HG03064 (cell line): ENCODE measurements around the gene NLRC5.

ENCODE experiments used
- ATAC-seq: cut with Tn5 transposase; IDR thresholded peaks from one replicate; pipeline ENCODE4 v1.9.1; 2021; ENCODE audit warnings: low read depth; ENCODE audit not compliant: unreplicated experiment

Gene NLRC5

DNA sequence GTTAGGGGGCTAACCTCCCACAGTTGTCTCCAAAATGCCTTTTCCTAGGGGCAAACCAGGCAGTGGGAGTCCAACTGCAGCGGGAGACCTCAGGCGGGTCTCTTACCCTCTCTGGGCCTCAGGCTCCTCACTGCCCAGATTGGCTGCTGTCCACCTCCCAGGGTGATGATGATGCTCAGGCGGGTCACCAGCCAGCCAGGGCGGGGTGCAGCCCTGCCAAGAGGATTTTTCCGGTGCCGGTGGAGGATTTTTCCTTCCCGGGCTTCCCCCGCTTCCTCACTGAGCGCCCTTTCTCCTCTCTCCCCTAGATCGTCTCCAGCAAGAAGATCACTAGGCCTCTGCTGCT is 125.8 kb downstream of the NLRC5 start:
- ATAC-seq = no peak

DNA sequence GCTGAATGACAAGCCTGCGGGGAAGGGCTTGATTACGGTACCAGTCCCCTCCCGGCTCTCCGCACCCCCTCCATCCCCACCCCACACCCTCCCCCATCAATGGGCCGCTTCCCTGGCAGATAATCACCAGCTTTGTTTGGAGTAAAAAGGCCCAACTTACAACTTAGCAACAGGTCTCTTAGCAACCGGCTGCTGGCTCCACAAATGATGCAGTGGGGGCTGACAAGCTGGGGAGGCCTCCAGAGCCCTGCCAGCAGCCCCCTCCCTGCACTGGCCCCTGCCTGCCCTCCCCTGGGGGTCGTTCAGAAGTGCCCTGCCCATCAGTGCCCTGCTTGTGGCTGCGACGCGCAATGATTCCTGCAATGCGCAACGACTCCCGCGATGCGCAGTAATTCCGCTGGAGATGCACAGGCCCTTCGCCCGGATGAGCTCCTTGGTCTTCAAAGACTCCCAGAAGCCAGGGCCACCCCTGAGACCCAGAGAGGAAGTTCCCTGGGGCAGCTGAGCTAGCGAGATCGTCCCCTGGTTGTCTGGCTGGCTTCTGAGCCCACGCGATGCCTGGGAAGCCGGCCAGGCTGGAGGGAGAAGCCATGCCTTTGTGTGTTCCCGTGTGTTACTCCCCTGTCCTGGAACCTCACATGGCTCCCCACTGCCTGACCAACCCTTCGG is 126.3 kb downstream of the NLRC5 start:
- no peak for ATAC-seq

DNA sequence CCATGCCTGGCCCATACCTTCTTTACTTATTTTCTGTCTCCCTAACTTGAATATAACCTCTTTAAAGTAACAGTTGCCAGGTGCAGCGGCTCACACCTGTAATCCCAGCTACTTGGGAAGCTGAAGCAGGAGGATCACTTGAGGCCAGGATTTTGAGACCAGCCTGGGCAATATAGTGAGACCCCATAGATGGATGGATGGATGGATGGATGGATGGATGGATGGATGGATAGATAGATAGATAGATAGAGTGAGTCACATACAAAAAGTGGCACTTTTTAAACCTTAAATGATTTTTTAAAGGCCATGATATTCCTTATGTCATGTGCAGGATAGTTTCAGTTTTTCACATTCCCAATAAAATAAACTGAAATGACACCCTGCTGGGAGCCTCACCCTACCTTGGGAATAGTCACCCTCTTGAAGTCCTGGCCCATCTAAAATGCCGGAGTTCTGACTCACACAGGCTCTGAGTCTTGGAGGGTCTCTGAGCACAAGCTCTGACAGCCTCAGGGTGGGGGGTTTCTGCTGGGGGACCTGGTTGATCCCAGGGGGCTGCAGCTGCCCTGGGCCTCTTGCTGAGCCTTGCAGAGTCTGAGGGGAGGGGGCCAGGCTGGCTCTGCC is 129.2 kb downstream of the NLRC5 start:
- ATAC-seq = no peak

DNA sequence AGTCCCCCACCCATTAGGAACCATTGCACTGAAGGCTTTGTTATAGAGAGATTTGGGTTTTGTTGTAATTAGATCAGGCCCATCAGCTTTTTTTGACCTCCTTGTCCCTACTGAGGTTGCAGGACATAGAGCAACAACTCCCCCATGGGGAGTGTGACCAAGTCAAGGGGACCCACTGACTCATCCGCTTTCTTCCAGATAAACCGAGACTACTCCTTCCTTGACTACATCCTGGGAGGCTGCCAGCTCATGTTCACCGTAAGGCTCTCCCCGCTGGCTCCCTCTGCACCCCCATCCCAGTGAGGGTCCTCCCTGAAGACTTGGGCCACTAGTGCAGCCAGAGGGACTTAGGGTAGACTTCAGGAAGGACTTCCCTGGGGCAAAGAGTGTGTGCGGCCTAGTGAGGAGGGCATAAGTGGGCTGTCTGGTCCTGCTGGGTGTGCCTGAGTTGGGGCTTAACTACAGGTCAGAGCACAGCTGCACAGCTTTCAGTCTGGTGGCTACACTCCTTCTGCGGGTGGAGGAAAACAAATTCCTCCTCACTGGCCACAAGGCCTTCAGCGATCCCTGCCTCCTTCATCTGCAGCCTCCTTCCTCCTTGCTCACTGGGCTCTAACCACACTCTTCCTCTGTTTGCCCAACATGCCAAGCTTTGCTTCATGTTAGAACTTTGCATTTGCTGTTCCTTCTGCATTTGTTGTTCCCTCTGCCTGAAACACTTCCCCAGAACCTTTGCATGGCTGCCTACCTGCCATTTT is 134.0 kb downstream of the NLRC5 start:
- no peak for ATAC-seq

DNA sequence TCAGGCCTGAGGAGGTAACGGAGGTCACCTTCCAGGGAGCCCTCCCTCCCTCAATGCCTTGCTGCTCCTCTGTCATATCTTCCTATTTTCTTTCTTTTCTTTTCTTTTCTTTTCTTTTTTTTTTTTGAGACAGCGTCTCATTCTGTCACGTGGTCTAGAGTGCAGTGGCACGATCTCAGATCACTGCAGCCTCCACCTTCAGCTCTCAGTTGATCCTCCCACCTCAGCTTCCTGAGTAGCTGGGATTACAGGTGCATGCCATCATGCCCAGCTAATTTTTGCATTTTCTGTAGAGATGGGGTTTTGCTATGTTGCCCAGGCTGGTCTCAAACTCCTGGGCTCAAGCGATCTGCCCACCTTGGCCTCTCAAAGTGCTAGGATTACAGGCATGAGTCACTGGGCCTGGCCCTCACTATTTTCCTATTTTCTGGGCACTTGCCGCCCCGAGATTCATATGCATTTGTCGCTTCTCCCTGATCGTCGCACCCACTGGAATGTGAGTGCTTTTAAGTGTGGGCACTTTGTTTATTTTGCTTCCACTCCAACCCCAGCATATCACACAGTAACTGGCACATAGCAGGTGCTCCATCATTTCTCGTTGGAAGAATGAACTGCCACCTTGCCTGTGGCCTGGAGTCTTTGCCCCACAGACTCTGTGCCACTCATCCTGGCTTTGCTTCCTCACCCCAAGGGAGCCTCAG is 134.8 kb downstream of the NLRC5 start:
- ATAC-seq = no peak

DNA sequence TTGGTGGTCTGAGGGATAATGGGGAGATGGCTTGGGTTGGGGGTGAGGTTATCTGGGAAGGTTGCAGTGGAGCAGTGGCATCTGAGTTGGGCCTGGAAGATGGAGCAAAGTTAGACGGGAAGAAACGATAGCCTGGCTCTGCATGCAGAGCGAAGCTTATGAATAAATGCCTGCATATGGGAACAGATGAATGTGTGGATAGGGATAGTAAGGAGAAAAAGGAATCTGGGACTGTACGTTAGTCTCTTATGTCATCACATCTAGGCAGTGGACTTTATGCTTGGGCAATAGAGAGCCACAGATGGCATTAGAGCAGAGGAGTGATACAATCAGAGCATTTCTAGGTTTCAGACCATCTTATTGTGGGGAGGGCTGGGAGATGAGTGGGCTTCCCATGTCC is 136.0 kb downstream of the NLRC5 start:
- ATAC-seq = no peak

DNA sequence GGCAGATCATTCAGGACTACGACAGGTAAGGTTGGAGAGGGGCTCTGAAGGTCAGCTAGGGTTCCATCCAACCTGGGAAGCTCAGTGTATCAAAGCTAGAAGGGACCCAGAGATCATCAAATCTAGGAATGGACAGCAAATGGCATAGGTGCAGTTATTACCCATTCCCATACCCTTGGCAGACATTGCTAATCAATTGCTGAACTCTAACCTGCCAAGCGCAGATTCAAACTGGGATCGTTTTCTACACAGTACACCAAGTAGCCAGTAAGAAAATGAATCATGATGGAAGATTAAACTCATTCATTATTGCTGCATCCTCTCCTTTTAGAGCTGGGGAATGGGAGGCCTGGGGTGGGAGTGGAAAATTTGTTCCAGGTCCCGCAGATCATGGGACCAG is 136.6 kb downstream of the NLRC5 start:
- ATAC-seq = no peak

DNA sequence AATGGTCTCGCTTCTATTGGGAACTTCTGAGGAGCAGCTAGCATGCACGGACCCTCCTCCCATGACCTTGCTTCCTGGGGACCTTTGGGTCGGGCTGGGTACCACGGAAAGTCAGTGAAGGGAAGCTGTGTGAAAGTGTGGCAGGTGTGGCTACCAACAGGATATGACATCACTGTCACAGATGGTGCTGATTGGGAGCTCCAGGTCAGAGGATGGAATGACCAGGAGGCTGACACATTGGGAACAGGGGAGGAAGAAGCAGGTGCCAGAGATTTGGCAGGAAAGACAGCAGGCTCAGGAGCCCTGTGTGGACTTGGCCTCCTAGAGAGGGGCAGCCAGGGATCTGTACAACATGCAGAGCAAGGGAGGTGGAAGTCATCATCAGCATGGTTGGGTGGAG is 137.1 kb downstream of the NLRC5 start:
- ATAC-seq = no peak

DNA sequence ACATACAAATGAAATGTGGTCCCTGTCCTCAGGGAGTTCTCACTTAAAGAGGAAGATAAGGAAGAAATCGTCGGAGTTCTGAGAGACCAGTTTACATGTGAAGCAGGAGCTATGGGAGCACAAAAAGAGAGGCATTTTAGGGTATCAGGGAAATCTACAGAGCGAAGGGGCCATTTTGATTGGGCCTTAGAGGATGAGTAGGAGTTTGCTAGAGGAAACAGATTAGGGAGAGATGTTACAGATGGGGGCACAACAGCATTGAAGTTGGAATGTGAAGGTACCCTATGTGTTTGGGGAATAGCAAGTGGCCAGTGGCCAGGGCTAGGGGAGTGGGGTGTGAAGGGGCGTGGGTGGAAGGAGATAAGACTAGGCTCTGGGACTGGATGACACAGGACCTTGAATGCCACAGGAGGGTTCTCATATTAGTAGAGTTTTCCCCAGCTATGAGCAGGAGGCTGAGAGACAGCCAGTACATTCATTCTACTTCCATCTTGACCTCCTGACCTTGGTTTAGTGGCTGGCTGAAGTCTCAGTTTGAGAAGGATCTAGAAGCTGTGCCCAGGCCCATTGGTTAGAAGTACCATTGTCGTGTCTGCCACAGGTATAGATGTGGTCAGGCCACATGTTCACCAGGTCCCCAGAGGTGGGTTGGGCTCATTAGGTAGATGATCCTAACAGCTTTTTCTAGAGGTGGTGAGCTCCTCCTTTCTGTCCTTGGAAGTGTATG is 137.8 kb downstream of the NLRC5 start:
- ATAC-seq = no peak

DNA sequence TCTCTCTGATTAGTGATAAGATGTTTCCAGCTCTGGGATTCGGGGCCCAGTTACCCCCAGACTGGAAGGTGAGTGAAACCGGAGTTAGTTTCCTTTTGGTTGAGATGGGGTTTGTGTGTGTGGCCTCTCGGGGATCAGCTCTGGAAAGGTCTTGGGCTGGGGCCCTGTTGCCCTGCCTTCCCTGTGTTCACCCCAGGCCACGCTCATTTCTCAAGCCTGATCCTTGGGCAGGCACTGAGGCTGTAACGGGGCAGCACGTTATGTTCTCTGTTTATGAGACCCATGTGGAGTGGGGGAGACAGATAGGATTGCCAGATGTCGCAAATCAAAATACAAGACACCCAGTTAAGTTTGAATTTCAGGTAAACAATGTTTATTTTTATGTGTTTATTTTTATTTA is 138.5 kb downstream of the NLRC5 start:
- ATAC-seq = no peak

DNA sequence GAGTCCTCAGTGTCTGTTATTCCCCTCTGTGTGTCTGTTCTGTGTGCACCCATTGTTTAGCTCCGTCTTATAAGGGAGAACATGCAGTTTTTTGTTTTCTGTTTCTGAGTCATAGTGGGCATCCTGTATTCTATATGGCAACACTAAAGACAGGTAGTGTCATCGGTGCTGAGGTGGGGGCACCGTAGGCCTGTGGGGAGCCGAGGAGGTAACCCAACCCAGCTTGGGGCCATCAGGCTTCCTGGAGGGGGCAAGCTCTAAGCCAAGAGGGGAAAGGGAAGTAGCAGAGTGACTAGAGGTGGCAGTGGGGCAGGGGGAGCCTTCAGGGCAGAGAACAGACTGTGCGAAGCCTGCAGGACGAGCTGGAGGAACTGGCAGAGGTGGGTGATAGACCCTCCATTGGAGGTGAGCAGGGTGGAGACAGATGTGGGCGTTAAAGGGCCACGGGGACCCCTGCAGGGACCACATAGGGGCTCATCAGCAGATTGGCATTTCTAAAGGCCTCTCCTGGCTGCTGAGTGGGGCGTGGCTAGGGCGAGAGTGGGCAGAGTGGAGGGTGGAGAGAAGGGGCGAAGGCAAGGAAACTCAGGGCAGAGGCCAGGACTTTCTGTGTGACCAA is 139.5 kb downstream of the NLRC5 start:
- no peak for ATAC-seq

DNA sequence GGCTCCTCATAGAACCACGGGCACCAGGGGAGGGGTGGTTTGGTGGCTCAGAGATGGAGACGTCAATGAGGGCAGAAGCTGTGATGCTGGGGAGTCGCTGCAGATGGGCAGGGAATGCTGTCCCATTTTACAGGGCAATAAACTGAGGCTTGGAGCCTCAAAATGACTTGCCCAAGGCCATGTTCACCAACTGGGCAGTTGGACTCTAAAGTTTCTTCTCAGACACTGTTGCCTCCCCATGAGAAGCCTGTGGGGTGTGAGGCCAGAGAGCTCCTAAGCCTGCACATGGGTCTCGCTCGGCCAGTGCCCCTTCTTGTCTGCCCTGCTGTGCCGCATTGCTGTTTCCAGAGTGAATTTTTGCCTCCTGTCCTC is 141.6 kb downstream of the NLRC5 start:
- ATAC-seq = no peak

DNA sequence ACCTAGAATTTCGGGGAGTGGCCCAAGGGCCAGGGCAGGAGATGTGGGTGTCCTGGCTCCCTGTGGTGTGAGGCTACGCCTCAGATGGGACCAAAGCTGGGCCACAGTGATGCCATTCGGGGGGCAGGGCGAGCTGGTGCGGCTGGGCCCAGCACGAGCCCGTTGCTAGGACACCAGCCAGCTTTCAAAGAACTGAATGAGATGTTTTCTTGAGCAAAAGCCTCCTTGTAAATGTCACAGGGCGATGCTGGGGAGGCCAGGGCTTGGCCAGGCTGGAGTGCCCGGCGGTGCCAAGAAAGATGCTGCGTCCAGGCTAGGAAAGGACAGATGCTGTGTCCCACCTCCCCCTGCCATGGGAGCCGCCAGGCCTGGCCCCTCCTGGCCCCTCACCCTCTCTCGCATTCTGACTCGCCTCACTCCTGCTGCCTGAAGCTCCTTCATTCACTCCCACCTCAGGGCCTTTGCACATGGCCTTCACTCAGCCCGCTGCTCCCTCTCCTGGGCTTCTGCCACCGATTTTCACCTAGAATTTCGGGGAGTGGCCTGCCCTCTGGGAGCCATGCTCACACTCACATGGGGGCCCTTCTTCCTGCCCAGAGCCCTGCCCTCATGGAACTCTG is 142.1 kb downstream of the NLRC5 start:
- no peak for ATAC-seq

DNA sequence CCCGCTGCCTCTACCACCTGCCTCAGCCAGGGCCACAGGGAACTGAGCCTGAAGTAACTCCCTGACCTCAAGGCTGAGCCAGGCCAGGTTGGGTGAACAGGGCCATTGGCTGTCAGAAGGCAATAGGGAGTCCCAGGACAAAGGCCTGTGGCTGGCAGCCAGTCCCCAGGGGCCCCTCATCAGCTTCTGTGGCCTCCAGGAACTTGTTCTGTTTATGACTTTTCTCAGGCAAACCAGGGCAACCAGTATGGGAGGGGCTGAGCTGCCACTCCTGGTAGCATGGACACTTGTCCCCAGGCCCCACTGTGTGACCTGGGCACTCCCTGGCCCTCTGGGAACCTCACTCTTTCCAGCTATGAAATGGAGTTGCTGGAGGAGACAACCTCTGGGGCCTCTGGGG is 143.1 kb downstream of the NLRC5 start:
- no peak for ATAC-seq

DNA sequence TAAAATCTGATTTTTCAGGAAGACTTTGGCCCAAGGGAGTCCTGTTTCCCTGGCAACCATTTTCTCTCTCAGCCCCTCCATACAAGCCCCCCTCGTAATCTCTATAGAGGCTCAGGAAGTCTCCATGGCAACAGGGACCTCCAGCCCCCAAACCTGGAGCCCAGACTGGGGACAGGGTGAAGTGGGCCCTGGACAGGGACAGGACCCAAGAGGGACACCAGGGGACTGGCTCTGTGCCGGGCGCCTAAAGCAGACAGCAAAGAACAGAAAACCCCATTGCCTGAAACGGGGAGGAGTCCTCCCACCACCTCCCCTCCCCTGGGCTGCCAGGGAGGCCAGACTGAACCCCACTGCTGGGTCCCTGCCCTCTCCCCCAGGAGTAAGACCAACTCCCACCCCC is 143.7 kb downstream of the NLRC5 start:
- no peak for ATAC-seq
